Coronary artery (tissue), 2 donors: ENCODE data around the gene TRABD2B.

Experiments used
- DNase-seq: peaks from one replicate; pipeline ENCODE4 v3.0.0-alpha.2; 2017; ENCODE audit warnings: low spot score
- H3K27ac ChIP-seq, 2 donors: fragments of 200-600 bp; sonication (generic); one replicate each; pipeline ENCODE4 v1.5.1; 2016 to 2019
- H3K4me3 ChIP-seq: fragments of 200-600 bp; sonication (generic); 2 replicates; pipeline ENCODE4 v1.5.1; 2016; ENCODE audit warnings: mild to moderate bottlenecking, moderate library complexity
- CTCF ChIP-seq: fragments of 200-600 bp; sonication (generic); IDR thresholded peaks from one replicate; pipeline ENCODE4 v1.5.1; 2019; ENCODE audit warnings: antibody characterized with exemption

Gene TRABD2B

DNA sequence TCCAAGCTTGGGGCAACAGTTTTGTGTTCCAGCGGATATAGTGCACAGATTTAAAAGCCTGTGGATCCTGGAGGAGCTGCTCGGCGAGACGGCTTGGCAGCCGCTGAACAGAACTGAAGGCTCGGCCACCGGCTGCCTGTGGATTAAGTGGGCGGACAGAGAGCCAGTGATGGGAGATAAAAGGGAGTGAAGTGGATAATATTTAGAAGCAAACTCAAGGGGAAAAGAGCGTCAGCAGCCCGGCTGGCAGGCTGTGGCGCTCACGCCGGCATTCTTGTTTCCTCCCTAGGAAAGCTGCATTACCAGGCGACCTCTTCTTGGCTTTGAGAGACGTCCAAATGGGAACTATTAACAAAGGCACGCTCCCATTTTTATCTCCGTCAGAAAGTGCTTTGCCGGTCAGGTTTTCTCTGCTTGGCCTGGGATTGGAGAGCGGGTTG lies 10.4 kb downstream of the TRABD2B start:
- Histone ChIP-seq H3K27ac (peak overlapping the region; percentile 29 to 89), H3K4me3 (peak overlapping the region; percentile 56)
- no peak for TF ChIP-seq CTCF
- peak; percentile 81 for DNase-seq

DNA sequence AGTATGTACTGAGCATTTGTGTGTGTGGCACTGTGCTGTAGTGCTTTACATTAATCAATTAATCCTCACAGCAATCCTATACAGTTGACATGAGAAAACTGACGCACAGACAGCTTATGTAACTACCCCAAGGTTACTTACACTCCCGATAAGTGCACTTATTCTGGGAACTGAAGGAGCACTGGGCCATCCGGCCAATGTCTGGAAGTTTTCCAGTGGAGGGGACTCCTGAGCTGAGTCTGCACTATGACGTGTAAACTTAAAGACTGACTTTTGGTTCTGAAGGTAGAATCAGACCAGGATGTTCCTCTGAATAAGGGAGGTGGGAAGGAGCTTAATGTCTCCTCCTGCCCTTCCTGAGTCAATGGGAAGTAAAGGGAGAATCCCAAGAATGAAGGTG lies 12.2 kb downstream of the TRABD2B start:
- no peak for TF ChIP-seq CTCF
- no peak for DNase-seq
- H3K27ac ChIP-seq = peak overlapping the region in 1 of 2 donors; percentile 89

GRCh38 chr1:47984175-47984789 lies 12.9 kb downstream of the TRABD2B start:
- Histone ChIP-seq H3K27ac (peak overlapping the region in 1 of 2 donors; percentile 9), H3K4me3 (peak overlapping the region; percentile 53)
- no peak for TF ChIP-seq CTCF
- no peak for DNase-seq

More for the DNA sequence above, 12.2 kb downstream of the TRABD2B start:
- H3K4me3 ChIP-seq = no peak overlapping the region

- no peak for TF ChIP-seq CTCF
- DNase-seq = no peak
- H3K4me3 ChIP-seq = peak overlapping the region; percentile 53
Measured at GRCh38 chr1:47983691-47984090, 13.5 kb downstream of the TRABD2B start.

DNA sequence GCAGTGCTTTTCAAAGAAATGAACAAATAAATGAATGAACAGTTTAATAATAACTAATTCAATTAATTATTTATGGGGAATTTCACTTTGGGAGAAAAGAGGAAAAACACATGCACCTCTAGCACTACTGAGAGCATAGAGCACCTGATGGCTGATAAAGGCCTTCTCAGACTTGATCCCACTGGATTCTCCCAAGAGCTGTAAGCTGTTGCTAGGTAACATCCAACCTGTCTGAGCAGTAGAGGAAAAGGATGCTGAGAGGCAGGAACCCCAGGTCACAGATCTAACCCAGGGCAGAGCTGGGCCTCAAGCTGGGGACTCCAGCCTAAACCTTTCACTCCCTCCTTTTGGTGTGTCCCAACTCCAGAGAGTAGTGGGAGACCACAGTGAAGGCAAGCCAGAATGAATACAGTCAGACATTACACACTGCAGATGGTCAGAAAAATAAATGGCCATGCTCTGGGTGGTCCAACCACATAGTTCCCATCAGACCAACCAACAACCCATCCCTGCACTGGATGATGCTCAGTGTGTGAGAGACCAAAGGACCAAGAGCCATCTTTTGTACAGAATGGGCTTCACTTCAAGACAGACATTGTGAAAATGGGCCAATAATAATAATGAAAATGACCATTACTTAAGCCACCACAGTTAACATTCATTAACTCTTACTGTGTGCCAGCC lies 15.4 kb downstream of the TRABD2B start:
- DNase-seq = no peak
- no peak for TF ChIP-seq CTCF
- H3K4me3 ChIP-seq = no peak overlapping the region
- H3K27ac ChIP-seq = no peak overlapping the region

More at GRCh38 chr1:47983691-47984090, 13.5 kb downstream of the TRABD2B start:
- H3K27ac ChIP-seq = peak overlapping the region in 1 of 2 donors; percentile 9

DNA sequence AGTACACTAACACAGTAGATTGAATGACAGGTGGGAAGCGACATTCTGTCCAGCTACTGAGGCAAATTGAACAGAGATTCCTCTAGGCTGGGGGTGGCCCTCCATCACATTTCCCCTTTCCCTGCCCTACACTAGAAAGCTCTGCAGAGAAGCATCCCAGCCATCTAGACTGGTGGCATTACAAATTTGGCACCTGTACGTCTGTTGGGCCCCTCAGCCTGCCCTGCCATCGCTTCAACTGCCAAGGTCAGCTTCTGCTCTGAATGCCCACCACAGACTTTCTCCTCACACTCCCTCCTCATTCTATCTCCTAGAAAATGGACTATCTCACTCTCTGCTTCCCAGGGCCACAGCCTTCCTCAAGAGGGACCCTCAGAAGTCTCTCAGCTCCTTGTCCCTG lies 16.7 kb downstream of the TRABD2B start:
- no peak for DNase-seq

More for the DNA sequence above, 16.7 kb downstream of the TRABD2B start:
- Histone ChIP-seq H3K27ac (no peak overlapping the region), H3K4me3 (no peak overlapping the region)
- TF ChIP-seq CTCF = no peak
